ENCODE results near the gene UBE3D. TPM values are rescaled to one million over a fixed set of nuclear protein-coding genes. Genes with fewer than 3 reads are reported as not detected.
A peak's percentile ranks its signal among the peaks of the same experiment; 100 is the strongest.
"Not testable (repeated sequence)": the region's sequence is repeated elsewhere in the genome, so short reads cannot be mapped to it uniquely, and the experiment has no call there.

Gene UBE3D
- total RNA-seq, 1 experiment from 2014 or later = 10.3 TPM

- no peak overlapping the region for H3K4me3 ChIP-seq
These were observed 113.7 kb downstream of the UBE3D start for GRCh38 chr6:82951935-82952334.

DNA sequence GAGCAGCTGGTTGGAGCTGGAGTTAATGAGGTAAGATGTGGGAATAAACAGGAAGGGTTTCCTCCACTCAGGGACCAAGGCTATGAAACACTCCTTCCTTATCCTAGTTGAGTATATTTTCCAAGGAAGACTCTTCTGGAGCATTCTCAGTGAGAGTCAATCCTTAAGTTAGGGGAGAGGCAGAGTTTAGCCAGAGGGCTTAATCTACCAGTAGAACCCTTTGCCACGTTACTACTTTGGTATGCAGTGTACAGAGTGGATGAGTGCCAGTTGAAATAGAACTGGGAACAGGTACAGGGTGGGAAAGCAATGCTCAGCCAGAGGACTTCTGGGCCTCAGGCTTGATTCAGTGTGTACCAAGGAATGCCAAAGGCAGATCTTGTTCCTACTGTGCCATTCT is 114.3 kb downstream of the UBE3D start:
- DNase-seq = no peak
- H3K36me3 ChIP-seq = no peaks in the 10 kb centered on the region
- H3K4me1 ChIP-seq = no peaks in the 10 kb centered on the region
- H3K27me3 ChIP-seq = no peaks in the 10 kb centered on the region
- H3K4me3 ChIP-seq = no peak overlapping the region
- no peak overlapping the region for H3K27ac ChIP-seq
- 0 out of 2 replicates have a peak, but pooled peaks cover 4% of the 10 kb centered on the region for H3K9me3 ChIP-seq (replicated peaks)

More at GRCh38 chr6:82951935-82952334, 113.7 kb downstream of the UBE3D start:
- H3K27ac ChIP-seq = no peak overlapping the region
- no peaks in the 10 kb centered on the region for H3K27me3 ChIP-seq
- H3K4me1 ChIP-seq = no peaks in the 10 kb centered on the region
- no peaks in the 10 kb centered on the region for H3K36me3 ChIP-seq
- no peak for DNase-seq
- 0 out of 2 replicates have a peak, but pooled peaks cover 4% of the 10 kb centered on the region for H3K9me3 ChIP-seq (replicated peaks)

DNA sequence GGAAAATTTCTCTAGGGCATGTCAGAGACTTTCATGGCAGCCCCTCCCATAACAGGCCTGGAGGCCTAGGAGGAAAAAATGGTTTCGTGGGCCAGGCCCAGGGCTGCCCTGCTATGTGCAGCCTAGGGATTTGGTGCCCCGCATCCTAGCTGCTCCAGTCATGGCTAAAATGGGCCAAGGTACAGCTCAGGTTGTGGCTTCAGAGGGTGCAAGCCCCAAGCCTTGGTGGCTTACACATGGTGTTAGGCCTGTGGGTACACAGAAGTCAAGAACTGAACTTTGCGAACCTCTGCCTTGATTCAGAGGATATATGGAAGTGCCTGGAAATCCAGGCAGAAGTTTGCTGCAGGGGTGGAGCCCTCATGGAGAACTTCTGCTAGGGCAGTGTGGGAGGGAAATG is 134.7 kb downstream of the UBE3D start:
- peak in 1 of 2 experiments; percentile 5 for DNase-seq
- H3K4me1 ChIP-seq, H3K36me3 ChIP-seq, H3K27ac ChIP-seq, H3K27me3 ChIP-seq, H3K4me3 ChIP-seq: not testable (repeated sequence)
- H3K9me3 ChIP-seq (replicated peaks) = peaks cover 28% of the 10 kb centered on the region

- Histone ChIP-seq H3K36me3 (no peaks in the 10 kb centered on the region), H3K4me1 (no peaks in the 10 kb centered on the region; the same call in 1 of the 2 replicates), H3K4me3 (no peak overlapping the region), H3K9me3 (replicated peaks) (no peaks in the 10 kb centered on the region), H3K27ac (no peak overlapping the region), H3K27me3 (no peaks in the 10 kb centered on the region)
- no peak for DNase-seq
These were observed 140.7 kb downstream of the UBE3D start for GRCh38 chr6:82924799-82925535.

- Histone ChIP-seq H3K27me3 (no peaks in the 10 kb centered on the region), H3K4me3 (no peak overlapping the region), H3K27ac (no peak overlapping the region), H3K9me3 (replicated peaks) (0 out of 2 replicates have a peak, but pooled peaks cover 3% of the 10 kb centered on the region), H3K36me3 (peaks cover 4% of the 10 kb centered on the region; the same call in 1 of the 2 replicates), H3K4me1 (no peaks in the 10 kb centered on the region; the same call in 1 of the 2 replicates)
- no peak for DNase-seq
These were observed 144.4 kb downstream of the UBE3D start for GRCh38 chr6:82921258-82921657.

GRCh38 chr6:82917346-82918064 is 148.1 kb downstream of the UBE3D start:
- 0 out of 2 replicates have a peak, but pooled peaks cover 3% of the 10 kb centered on the region for H3K9me3 ChIP-seq (replicated peaks)
- H3K27ac ChIP-seq = no peak overlapping the region
- H3K4me1 ChIP-seq = no peaks in the 10 kb centered on the region; the same call in 1 of the 2 replicates
- no peak overlapping the region for H3K4me3 ChIP-seq
- peaks cover 4% of the 10 kb centered on the region; the same call in 1 of the 2 replicates for H3K36me3 ChIP-seq
- H3K27me3 ChIP-seq = no peaks in the 10 kb centered on the region
- DNase-seq = no peak

DNA sequence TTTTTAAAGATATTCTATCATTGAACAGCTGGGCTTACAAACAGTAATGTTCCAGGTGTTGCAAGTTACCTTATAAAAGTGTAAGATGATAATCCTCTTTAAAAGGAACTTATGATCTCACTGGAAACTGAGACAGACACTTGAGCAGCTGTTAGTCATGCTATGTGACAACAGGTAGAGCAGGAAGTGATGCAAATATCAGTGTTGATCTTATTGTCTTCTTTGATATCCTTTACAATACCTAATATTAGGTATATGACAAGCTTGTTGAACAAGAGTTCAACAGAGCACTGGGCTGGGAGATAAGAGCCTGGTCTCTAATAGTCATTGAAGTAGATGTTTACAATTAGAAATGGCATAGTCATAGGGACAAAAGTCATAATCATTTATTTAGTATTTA is 150.0 kb downstream of the UBE3D start:
- 0 out of 2 replicates have a peak, but pooled peaks cover 3% of the 10 kb centered on the region for H3K9me3 ChIP-seq (replicated peaks)
- no peaks in the 10 kb centered on the region for H3K27me3 ChIP-seq
- H3K4me1 ChIP-seq = peaks cover 13% of the 10 kb centered on the region
- no peak overlapping the region for H3K27ac ChIP-seq
- no peak overlapping the region for H3K4me3 ChIP-seq
- peaks cover 4% of the 10 kb centered on the region; the same call in 1 of the 2 replicates for H3K36me3 ChIP-seq
- DNase-seq = no peak

GRCh38 chr6:82914511-82914910 is 151.1 kb downstream of the UBE3D start:
- Histone ChIP-seq H3K27ac (no peak overlapping the region), H3K4me1 (peaks cover 24% of the 10 kb centered on the region)

GRCh38 chr6:82910820-82911219 is 154.8 kb downstream of the UBE3D start:
- H3K27me3 ChIP-seq = no peaks in the 10 kb centered on the region
- DNase-seq = no peak
- no peaks in the 10 kb centered on the region for H3K9me3 ChIP-seq (replicated peaks)
- H3K4me1 ChIP-seq = peaks cover 58% of the 10 kb centered on the region
- no peak overlapping the region for H3K4me3 ChIP-seq
- H3K36me3 ChIP-seq = no peaks in the 10 kb centered on the region
- peak overlapping the region; percentile 58; the same call in 1 of the 2 replicates for H3K27ac ChIP-seq

More at GRCh38 chr6:82914511-82914910, 151.1 kb downstream of the UBE3D start:
- DNase-seq = no peak
- no peak overlapping the region for H3K4me3 ChIP-seq
- peaks cover 4% of the 10 kb centered on the region; the same call in 1 of the 2 replicates for H3K36me3 ChIP-seq
- H3K27me3 ChIP-seq = no peaks in the 10 kb centered on the region
- H3K9me3 ChIP-seq (replicated peaks) = 0 out of 2 replicates have a peak, but pooled peaks cover 3% of the 10 kb centered on the region

- DNase-seq = peak in 1 of 2 experiments; percentile 27
- Histone ChIP-seq H3K27ac (peak overlapping the region; percentile 58), H3K36me3 (no peaks in the 10 kb centered on the region), H3K4me1 (peaks cover 58% of the 10 kb centered on the region), H3K9me3 (replicated peaks) (no peaks in the 10 kb centered on the region), H3K27me3 (no peaks in the 10 kb centered on the region), H3K4me3 (no peak overlapping the region)
These were observed 155.2 kb downstream of the UBE3D start for GRCh38 chr6:82910395-82910794.

- H3K4me1 ChIP-seq = peaks cover 58% of the 10 kb centered on the region
- no peak overlapping the region for H3K4me3 ChIP-seq
- peak overlapping the region; percentile 58 for H3K27ac ChIP-seq
- DNase-seq = peak; percentile 60 to 80
- no peaks in the 10 kb centered on the region for H3K27me3 ChIP-seq
- H3K9me3 ChIP-seq (replicated peaks) = no peaks in the 10 kb centered on the region
- no peaks in the 10 kb centered on the region for H3K36me3 ChIP-seq
These were observed 156.1 kb downstream of the UBE3D start for GRCh38 chr6:82909551-82909950.

DNA sequence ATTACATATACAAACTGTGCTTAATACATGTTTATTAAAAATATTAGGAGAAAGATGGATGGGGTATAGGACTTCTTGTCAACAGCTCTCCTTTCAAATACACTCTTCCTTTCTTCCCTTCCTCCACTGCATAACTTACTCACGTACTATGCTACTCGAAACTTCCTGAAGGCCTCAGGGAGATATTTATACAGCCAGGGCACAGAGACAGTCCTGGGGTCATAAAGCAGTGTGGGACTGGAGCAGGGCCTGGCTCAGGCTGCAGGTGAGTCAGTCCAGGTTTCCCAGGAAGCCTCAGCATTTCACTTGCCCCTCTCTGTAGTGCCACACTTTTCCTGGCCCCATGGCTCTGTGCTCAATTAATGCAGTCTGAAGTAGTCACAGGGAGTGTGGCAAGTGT is 157.0 kb downstream of the UBE3D start:
- Histone ChIP-seq H3K4me1 (peaks cover 58% of the 10 kb centered on the region), H3K9me3 (replicated peaks) (no peaks in the 10 kb centered on the region), H3K27me3 (no peaks in the 10 kb centered on the region), H3K27ac (no peak overlapping the region; the same call in 1 of the 2 replicates), H3K36me3 (no peaks in the 10 kb centered on the region), H3K4me3 (no peak overlapping the region)
- no peak for DNase-seq

GRCh38 chr6:82906951-82907350 is 158.7 kb downstream of the UBE3D start:
- Histone ChIP-seq H3K4me1 (peaks cover 56% of the 10 kb centered on the region), H3K9me3 (replicated peaks) (no peaks in the 10 kb centered on the region), H3K36me3 (no peaks in the 10 kb centered on the region), H3K4me3 (no peak overlapping the region), H3K27ac (peak overlapping the region; percentile 47), H3K27me3 (no peaks in the 10 kb centered on the region)
- DNase-seq = peak; percentile 60 to 82

DNA sequence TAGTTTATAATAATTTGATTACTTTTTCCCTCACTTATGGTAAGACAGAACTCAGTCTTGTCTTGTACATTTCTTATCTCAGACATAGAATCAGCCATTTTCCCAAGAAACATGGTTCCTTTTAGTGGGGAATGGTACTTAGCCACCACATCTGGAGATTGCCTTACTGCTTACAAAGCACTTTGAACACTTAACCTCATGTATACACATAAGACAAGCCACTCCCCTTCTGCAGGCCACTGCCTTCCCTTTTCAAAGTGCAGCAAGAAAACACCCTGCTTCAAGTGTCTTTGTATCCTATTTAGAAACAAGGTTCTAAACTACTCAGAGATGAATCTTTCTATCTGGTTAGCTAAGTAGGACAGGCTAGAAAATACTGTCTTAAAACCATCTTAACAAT is 159.2 kb downstream of the UBE3D start:
- no peaks in the 10 kb centered on the region for H3K27me3 ChIP-seq
- H3K4me1 ChIP-seq = peaks cover 52% of the 10 kb centered on the region
- peak in 1 of 2 experiments; percentile 42 for DNase-seq
- no peaks in the 10 kb centered on the region for H3K9me3 ChIP-seq (replicated peaks)
- H3K36me3 ChIP-seq = no peaks in the 10 kb centered on the region
- peak overlapping the region; percentile 47 for H3K27ac ChIP-seq
- no peak overlapping the region for H3K4me3 ChIP-seq

- Histone ChIP-seq H3K27me3 (no peaks in the 10 kb centered on the region), H3K4me1 (peaks cover 37% of the 10 kb centered on the region), H3K27ac (no peak overlapping the region), H3K9me3 (replicated peaks) (no peaks in the 10 kb centered on the region), H3K36me3 (no peaks in the 10 kb centered on the region), H3K4me3 (no peak overlapping the region)
- DNase-seq = no peak
These were observed 160.8 kb downstream of the UBE3D start for GRCh38 chr6:82904860-82905259.

All from SJCRH30 (cell line).